Measurements from ENCODE around the gene SHB. TPM values are rescaled to one million over a fixed set of nuclear protein-coding genes. Genes with fewer than 3 reads are reported as not detected.

The SHB gene
- total and polyA plus RNA-seq, 2 donors from 2014 or later: 16.4 to 39.8 TPM

DNA sequence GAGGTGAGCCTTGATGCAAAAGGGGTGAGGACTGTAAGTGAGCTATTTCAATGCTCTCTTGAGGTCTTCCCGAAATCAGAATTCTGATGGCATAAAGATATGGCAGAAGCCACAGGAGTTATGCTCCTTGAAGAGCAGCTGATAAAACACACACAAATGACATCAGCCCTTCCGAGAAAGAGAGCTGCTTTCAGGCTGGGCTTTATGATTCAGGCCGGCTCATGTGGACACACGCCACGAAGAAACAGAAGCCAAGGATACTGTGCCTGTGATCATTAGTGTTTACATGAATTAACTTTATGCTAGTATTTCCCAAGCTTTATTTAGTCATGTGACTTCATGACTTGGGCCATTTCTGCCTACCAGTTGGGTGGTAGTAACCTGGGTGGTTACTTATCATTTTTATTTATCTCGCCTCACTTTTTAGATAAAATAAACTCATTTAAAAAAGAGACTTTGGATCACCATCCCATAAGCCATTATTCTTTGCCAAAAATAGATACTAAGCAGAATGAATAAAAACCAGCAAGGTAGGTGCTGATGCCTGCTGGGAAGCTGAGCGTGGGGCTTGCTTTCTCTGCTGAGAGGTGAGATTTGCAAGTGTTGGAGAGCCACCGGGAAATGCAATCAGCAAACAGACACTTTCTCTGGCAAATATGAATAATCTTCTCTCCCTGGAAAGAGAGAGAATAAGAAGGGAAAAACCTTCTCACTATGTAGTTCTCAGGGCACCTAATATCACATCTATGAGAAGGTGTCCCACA, 92.1 kb downstream of the SHB start:
- H3K4me1 ChIP-seq (ENCODE audit: control insufficient read depth in 2 of 3, insufficient read depth in 2 of 3, low read depth in 1 of 3, low read length in 3 of 3): peaks cover 4 to 7% (median 5%) of the 10 kb centered on the region in 3 donors
- H3K27me3 ChIP-seq (ENCODE audit: control insufficient read depth, insufficient read depth, low read length): no peaks in the 10 kb centered on the region
- no peak overlapping the region for H3K9ac ChIP-seq (ENCODE audit: low read length in 3 of 3)
- peaks cover 0 to 11% (median 0%) of the 10 kb centered on the region in 3 donors for H3K36me3 ChIP-seq (ENCODE audit: control insufficient read depth in 2 of 3, insufficient read depth in 3 of 3, low read length in 3 of 3)
- TF ChIP-seq, protein P1, sequence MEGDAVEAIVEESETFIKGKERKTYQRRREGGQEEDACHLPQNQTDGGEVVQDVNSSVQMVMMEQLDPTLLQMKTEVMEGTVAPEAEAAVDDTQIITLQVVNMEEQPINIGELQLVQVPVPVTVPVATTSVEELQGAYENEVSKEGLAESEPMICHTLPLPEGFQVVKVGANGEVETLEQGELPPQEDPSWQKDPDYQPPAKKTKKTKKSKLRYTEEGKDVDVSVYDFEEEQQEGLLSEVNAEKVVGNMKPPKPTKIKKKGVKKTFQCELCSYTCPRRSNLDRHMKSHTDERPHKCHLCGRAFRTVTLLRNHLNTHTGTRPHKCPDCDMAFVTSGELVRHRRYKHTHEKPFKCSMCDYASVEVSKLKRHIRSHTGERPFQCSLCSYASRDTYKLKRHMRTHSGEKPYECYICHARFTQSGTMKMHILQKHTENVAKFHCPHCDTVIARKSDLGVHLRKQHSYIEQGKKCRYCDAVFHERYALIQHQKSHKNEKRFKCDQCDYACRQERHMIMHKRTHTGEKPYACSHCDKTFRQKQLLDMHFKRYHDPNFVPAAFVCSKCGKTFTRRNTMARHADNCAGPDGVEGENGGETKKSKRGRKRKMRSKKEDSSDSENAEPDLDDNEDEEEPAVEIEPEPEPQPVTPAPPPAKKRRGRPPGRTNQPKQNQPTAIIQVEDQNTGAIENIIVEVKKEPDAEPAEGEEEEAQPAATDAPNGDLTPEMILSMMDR (IDR thresholded peaks at IDR 0.05; ENCODE audit: borderline replicate concordance, extremely low read depth, insufficient read depth): no peak
- peak in 1 of 5 donors; percentile 23 for DNase-seq
- H3K4me3 ChIP-seq (ENCODE audit: low read length in 3 of 3): no peak overlapping the region
- no peak for FAIRE-seq
- intact Hi-C loops (cut with DNase I): no loop called here
- H3K27ac ChIP-seq (ENCODE audit: low read depth in 2 of 2, low read length in 2 of 2): no peak overlapping the region
- H3K9me3 ChIP-seq (ENCODE audit: control insufficient read depth in 2 of 3, insufficient read depth in 1 of 3, low read length in 3 of 3): no peaks in the 10 kb centered on the region

DNA sequence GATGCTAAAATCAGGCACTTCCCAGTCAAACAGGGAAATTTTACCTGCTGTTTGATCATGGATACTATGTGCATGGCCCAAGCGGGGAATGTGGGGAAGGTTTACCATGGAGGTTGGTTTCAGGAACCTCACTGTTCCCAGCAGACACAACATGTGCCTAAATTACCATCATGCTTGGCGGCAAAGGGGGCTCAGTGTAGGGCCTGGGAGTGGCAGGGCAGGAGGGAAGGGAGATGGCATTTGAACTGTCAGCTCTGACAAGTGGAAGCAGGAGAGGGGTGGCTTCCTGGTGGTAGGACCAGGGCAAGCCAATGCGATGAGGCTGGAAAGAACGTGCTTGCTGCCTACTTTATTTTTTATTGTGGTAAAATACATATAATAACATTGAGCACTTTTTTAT, 93.4 kb downstream of the SHB start:
- Histone ChIP-seq H3K4me1 (ENCODE audit: control insufficient read depth in 2 of 3, insufficient read depth in 2 of 3, low read depth in 1 of 3, low read length in 3 of 3) (peaks cover 4 to 10% (median 7%) of the 10 kb centered on the region in 3 donors), H3K9me3 (ENCODE audit: control insufficient read depth in 2 of 3, insufficient read depth in 1 of 3, low read length in 3 of 3) (no peaks in the 10 kb centered on the region), H3K27me3 (ENCODE audit: control insufficient read depth, insufficient read depth, low read length) (no peaks in the 10 kb centered on the region), H3K4me3 (ENCODE audit: low read length in 3 of 3) (no peak overlapping the region), H3K9ac (ENCODE audit: low read length in 3 of 3) (no peak overlapping the region), H3K36me3 (ENCODE audit: control insufficient read depth in 2 of 3, insufficient read depth in 3 of 3, low read length in 3 of 3) (peaks cover 0 to 11% (median 0%) of the 10 kb centered on the region in 3 donors), H3K27ac (ENCODE audit: low read depth in 2 of 2, low read length in 2 of 2) (peak overlapping the region in 1 of 2 donors; percentile 1)
- TF ChIP-seq, protein P1 (IDR thresholded peaks at IDR 0.05; ENCODE audit: borderline replicate concordance, extremely low read depth, insufficient read depth): no peak
- DNase-seq: no peak
- no peak for FAIRE-seq
- intact Hi-C loops (cut with DNase I): no loop called here

DNA sequence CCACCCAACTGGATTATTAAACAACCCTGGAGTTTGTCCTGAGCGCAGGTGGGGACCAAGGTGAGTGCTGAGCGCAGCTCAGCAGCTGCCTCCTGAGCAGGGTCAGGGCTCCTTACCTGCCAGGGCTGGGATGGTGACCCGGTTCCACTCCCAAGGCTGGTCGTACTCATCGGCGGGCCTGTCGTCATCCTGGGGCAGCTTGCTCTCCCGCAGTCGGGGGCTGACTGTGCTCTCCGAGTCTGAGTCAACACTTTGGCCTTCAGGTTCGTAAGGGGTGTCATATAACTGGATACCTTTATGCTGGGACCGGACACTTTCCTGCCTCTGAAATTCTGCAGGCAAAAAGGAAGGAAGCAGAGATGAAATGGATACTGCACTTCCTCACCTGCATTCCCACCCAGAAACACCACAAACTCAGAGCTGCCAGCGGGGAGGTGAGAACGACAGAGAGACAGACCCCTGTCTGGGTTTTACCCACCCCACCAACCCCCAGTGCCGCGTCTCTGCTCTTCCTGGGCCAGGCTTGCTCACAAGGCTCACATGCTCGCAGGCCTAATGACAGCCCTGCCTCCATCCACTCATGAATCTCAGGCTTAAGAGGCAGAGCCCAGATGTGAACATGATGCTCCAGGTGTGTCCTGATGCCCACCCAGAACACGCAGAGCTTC, 94.4 kb downstream of the SHB start:
- Histone ChIP-seq H3K4me1 (ENCODE audit: control insufficient read depth in 2 of 3, insufficient read depth in 2 of 3, low read depth in 1 of 3, low read length in 3 of 3) (peaks cover 4 to 18% (median 10%) of the 10 kb centered on the region in 3 donors), H3K9me3 (ENCODE audit: control insufficient read depth in 2 of 3, insufficient read depth in 1 of 3, low read length in 3 of 3) (no peaks in the 10 kb centered on the region), H3K36me3 (ENCODE audit: control insufficient read depth in 2 of 3, insufficient read depth in 3 of 3, low read length in 3 of 3) (peaks cover 0 to 11% (median 0%) of the 10 kb centered on the region in 3 donors), H3K27ac (ENCODE audit: low read depth in 2 of 2, low read length in 2 of 2) (no peak overlapping the region), H3K27me3 (ENCODE audit: control insufficient read depth, insufficient read depth, low read length) (no peaks in the 10 kb centered on the region), H3K9ac (ENCODE audit: low read length in 3 of 3) (no peak overlapping the region), H3K4me3 (ENCODE audit: low read length in 3 of 3) (no peak overlapping the region)
- no peak for FAIRE-seq
- TF ChIP-seq, protein P1 (IDR thresholded peaks at IDR 0.05; ENCODE audit: borderline replicate concordance, extremely low read depth, insufficient read depth): no peak
- intact Hi-C loops (cut with DNase I): no loop called here
- peak in 1 of 5 donors; percentile 25 for DNase-seq
